Measurements from ENCODE around the gene SETD5.
A peak's percentile ranks its signal among the peaks of the same experiment; 100 is the strongest.
"Not testable (repeated sequence)": the region's sequence is repeated elsewhere in the genome, so short reads cannot be mapped to it uniquely, and the experiment has no call there.

The SETD5 gene

DNA sequence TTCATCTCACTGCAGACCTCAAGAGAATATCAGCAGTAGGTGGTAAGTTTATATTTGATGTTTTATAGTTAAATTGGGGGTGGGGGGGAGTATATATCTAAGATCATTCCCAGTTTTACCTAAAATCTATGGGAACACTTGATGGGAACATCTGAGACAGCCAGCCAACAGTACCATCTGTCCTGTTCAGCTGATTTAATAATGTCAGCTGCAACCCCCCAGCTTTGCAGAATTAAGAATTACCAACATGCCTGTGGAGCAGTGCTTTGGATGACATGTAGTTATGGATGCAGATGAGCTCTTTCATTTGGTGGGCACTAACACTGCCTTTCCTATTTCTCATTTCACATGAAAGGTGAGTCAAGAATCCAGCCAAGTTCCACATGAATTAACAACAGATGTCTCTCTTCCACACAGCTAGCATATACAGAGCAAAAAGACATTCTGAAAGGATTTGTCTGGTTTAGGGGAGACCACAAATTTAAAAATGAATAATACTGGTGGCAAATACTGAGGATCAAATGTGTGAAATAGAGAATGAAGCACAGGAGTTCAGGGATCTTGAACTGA is 76.2 kb downstream of the SETD5 start:
- no peak for DNase-seq

DNA sequence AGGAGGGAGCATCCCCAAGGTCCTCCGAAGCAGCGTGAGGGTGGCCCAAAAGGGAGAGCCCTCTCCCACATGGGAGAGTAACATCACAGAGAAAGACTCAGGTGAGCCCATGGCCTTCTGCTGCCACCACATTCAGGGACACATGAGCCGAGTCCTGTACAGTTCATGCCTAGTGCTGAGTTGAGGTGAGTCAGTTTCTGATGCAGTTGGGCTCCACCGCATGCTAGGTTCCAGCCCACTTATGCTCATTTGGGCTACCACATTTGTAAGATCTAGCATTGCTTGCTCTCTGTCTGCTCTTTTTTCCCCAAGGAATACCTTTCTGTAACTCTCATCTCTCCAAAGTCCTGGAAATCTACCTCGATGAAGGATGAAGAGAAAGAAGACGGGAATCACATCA is 77.1 kb downstream of the SETD5 start:
- DNase-seq = no peak

GRCh38 chr3:9476935-9477334 is 79.5 kb downstream of the SETD5 start:
- no peak for DNase-seq

GRCh38 chr3:9480265-9480664 is 82.8 kb downstream of the SETD5 start:
- DNase-seq = no peak

DNA sequence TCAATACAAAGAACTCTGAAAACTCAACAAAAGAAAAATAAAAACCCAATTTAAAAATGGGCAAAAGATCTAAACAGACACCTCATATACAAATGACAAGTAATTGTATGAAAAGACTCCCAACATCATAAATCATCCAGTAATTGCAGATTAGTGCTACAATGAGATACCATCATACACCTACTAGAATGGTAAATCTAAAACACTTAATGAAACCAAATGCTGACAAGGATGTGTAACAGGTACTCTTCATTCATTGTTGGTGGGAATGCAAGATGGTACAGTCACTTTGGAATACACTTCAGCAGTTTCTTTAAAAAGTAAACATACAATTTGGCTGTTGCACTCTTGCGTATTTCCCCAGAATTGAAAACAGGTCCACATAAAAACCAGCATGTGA is 87.8 kb downstream of the SETD5 start:
- DNase-seq = no peak

- no peak for DNase-seq
Observed at GRCh38 chr3:9491506-9491905, 94.1 kb downstream of the SETD5 start.

- DNase-seq = not testable (repeated sequence)
Observed at GRCh38 chr3:9494036-9494435, 96.6 kb downstream of the SETD5 start.

- no peak for DNase-seq
Observed at GRCh38 chr3:9496893-9497292, 99.5 kb downstream of the SETD5 start.

GRCh38 chr3:9497821-9498565 is 100.6 kb downstream of the SETD5 start:
- no peak for DNase-seq

GRCh38 chr3:9498781-9499180 is 101.4 kb downstream of the SETD5 start:
- DNase-seq = no peak

DNA sequence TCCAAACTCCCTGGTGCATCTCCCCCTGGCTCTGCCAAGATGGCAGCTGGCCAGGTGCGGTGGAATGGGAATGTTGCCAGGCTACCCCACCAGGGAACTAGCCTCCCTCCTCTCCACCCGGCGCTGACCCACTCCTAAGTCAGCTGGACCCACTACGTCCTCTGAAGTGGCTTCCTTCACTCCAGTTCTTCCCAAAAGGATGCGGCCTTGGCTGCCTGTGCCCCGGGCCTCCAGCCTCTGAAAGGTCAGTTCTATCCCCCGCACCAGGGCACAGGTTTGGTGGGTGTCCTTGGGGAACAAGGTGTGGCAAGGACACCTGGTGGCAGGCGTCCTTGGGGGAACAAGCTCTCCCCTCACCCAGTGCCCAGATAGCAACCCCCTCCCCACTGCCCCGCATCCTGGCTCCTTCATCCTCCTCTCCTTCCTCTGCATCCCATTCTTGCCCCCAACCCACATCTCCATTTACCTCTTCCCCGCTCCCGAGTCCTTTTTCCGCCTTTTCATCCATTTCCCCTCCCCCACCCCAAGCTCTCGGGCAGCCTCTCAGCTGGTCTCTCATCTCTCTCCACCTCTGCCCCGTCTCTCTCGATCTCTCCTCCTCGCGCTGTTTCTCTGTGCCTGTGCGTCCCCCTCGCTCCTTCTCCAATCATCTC is 102.2 kb downstream of the SETD5 start:
- no peak for DNase-seq

DNA sequence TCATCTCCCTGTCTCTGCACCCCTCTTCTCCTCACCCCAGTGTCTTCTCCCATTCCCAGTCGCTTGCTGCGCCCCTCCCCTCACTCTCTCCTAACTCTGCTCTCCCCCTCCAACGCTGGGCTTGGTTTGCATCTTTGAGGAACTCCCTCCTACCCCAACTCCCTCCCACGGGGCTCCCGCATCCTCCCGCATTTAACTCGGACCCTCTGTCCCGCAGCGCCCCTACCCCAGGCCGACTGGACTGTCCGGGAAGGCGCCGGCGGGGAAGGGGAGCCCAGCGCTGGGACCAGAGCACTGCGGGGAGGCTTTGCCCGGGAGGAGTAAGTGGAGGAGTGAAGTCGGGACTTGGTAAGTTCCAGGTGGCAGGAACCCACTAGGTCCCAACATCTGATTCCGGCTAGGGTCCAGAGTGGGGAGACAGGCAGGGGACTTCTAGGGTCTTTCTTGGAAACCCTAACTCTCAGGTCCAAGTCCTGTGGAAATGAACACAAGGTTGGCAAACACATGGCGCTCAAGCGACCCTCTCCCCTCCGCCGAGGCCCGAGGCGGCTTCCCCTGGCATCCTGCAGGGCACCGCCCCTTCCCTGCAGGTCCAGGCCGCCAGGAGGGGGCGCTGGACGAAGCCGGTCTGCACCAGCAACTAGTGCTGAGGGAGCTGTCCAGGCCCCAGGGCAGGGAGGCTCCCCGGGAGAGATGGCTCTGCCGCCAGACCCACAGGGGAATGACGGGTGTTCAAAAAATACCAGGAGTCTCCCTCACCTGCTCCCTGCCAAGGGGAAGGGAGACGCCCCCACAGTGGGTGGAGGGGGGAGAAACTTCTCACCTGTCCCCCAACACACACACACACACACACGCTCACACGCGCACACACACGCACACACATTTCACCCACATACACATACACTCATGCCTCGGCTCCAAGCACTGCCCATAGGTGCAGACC is 103.0 kb downstream of the SETD5 start:
- peak; percentile 8 for DNase-seq

DNA sequence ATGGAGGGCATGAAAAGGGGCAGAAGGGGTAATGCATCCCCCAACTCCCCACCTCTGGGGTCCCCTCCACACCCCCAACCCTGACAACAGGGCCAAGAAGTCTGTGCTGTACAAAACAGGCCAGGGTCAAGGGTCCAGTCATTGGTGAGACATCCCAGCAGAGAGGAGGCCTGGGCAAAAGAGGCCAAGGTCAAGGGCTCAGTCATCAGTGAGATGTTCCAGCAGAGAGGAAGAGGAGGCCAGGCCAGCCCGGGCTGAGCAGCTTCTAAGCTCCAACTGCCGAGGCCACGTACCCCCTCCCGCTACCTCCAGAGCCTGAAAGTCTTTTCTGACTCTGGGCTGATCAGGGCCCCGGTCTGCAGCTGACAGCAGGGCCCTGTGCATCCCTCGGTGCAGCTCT is 103.8 kb downstream of the SETD5 start:
- no peak for DNase-seq

DNA sequence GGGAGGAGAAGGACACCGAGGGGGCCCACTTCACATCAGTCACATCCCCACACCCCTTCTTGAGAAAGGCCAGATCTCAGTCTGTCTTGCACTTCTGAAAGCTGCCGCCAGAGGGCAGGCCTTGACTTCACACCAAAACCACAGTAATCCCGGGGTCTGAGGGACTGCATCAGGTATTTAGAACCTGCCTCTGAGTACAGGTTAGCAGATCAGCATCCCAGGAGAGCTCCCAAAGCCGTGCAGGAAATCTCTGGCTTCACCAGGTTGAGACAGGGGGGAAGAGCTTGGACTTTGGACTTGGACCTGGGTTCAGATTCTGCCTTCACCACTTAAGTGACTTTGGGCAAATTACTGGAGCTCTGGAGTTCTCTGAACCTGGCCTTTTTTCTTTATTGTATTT is 105.9 kb downstream of the SETD5 start:
- peak; percentile 26 for DNase-seq

GRCh38 chr3:9507586-9508578 is 110.5 kb downstream of the SETD5 start:
- DNase-seq = no peak

- DNase-seq = no peak
Observed at GRCh38 chr3:9508781-9509180, 111.4 kb downstream of the SETD5 start.

DNA sequence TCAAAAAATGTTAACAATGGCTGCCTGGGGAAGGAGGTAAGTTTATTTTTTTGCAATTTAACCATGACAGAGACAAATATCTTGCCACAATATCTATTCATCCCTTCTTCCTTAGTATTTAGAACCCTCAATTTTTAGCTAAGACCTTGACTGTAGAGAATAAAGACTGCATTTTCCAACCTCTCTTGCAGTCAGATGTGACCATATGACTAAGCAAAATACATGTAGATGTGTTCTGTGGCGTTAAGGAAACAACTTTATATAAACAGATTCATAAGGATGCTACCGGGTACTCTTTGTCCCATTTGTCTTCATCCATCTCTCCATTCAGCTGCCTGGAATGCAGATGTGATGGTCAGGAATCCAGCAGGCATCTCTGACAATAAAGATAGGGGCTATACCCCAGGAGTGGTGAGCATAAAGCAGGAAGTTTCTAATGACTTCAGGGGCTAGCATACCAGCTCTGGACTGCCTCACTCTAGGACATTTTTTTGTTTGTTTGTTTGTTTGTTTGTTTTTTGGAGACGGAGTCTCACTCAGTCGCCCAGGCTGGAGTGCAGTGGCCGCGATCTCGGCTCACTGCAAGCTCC is 115.1 kb downstream of the SETD5 start:
- no peak for DNase-seq

DNA sequence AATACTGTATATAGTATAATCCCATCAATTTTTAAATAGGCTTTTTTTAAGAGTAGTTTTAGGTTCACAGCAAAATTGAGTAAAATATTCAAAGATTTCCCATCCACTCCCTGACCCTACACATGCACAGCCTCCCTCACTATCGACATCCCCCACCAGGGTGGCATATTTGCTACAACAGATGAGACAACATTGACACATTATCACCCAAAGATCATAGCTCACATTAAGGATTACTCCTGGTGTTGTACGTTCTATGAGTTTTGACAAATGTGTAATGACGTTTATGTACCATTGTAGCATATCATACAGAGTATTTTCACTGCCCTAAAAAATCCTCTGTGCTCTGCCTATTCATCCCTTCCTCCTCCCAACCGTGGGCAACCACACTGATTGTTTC is 116.9 kb downstream of the SETD5 start:
- DNase-seq = no peak

DNA sequence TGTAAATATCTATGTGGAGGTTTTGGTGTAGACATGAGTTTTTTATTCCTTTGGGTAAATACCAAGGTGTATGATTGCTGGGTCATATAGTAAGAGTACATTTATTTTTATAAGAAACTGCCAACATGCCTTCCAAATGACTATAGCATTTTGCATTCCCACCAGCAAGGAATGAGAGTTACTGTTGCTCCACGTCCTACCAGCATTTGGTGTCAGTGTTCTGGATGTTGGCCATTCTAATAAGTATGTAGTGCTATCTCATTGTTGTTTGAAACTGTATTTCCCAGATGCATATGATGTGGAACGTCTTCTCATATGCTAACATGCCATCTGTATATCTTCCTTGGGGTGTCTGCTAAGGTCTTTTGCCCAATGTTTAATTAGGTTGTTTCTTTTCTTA is 117.5 kb downstream of the SETD5 start:
- DNase-seq = no peak

DNA sequence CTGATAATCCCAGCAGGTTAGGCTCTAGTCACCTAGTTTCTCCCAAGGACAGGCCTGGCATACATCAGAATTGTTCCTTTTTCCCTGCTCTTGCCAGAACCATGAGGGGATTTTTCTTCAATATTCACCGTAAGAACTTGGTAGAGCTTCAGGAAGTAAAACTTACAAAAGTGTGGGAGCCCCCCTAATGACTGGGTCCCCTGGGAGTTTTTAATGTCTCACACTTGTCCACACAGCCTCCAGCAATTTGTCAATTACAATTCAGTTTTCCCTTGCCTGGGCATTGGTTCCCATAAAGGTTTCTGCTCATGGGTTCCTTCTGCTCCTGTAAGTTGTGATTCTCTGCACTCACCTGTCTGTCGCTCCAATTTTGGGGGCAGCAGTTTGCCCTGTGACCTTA is 127.7 kb downstream of the SETD5 start:
- DNase-seq = no peak

Data from NK-92 treated with Interleukin-12 subunit alpha and Interleukin-12 subunit beta, amount 100 ng/mL, for 24 hours (cell line).